Natural killer cell (primary cell): ENCODE measurements around the gene STRBP. TPM values are rescaled to one million over a fixed set of nuclear protein-coding genes. Genes with fewer than 3 reads are reported as not detected.

Experiments
- ATAC-seq, 3 donors: fragments of 150-1000 bp in 2 of 3; fragments of 200-7000 bp in 1 of 3; cut with Tn5 transposase; 1 replicate in 1 of 3; 2 replicates in 2 of 3; pipeline ENCODE4 v1.10.0; 2021; ENCODE audit warnings: mild to moderate bottlenecking in 2 of 3, moderate library complexity in 2 of 3
- DNase-seq, 2 donors: peaks; one replicate each; pipeline versions ENCODE4 v3.0.0 to v3.0.0-alpha.2; 2013 to 2021; ENCODE audit warnings: mixed read lengths in 1 of 2
- H3K27ac ChIP-seq: one replicate; pipeline ENCODE4 v1.5.1; 2013; ENCODE audit warnings: mild to moderate bottlenecking, low read length
- H3K27me3 ChIP-seq: one replicate; pipeline ENCODE4 v1.6.1; 2013; ENCODE audit warnings: low read length; ENCODE audit not compliant: control insufficient read depth, insufficient read depth
- H3K36me3 ChIP-seq: one replicate; pipeline ENCODE4 v1.6.1; 2013; ENCODE audit warnings: low read length; ENCODE audit not compliant: control insufficient read depth, insufficient read depth
- H3K4me1 ChIP-seq: one replicate; pipeline ENCODE4 v1.6.1; 2013; ENCODE audit warnings: low read length; ENCODE audit not compliant: control insufficient read depth, insufficient read depth
- H3K4me3 ChIP-seq: one replicate; pipeline ENCODE4 v1.5.1; 2013; ENCODE audit warnings: low read length
- H3K9me3 ChIP-seq: one replicate; pipeline ENCODE4 v1.6.1; 2013; ENCODE audit warnings: low read length; ENCODE audit not compliant: control insufficient read depth, insufficient read depth
- H3K27ac Mint-ChIP-seq, 2 donors: one replicate each; pipeline ENCODE4 v1.8.0; 2022; ENCODE audit warnings: mild to moderate bottlenecking in 2 of 2, mixed read lengths in 2 of 2, moderate library complexity in 1 of 2
- H3K27me3 Mint-ChIP-seq, 2 donors: one replicate each; pipeline ENCODE4 v1.8.0; 2022; ENCODE audit warnings: low read depth in 2 of 2, mixed read lengths in 2 of 2
- H3K36me3 Mint-ChIP-seq: one replicate; pipeline ENCODE4 v1.8.0; 2022; ENCODE audit warnings: mixed read lengths
- H3K4me1 Mint-ChIP-seq, 2 donors: one replicate each; pipeline ENCODE4 v1.8.0; 2022; ENCODE audit warnings: mixed read lengths in 2 of 2
- H3K4me3 Mint-ChIP-seq: one replicate; pipeline ENCODE4 v1.8.0; 2022; ENCODE audit warnings: mild to moderate bottlenecking, moderate library complexity, mixed read lengths
- H3K9me3 Mint-ChIP-seq, 2 donors: one replicate each; pipeline ENCODE4 v1.8.0; 2022; ENCODE audit warnings: mixed read lengths in 2 of 2
- CTCF ChIP-seq: fragments of 200-600 bp; IDR thresholded peaks from one replicate; pipeline ENCODE4 v1.8.0; 2022; ENCODE audit warnings: antibody characterized with exemption
- WGBS: methylation state at CpG from one replicate; pipeline ENCODE4 v1.1.7; 2013; ENCODE audit warnings: missing lambda C conversion rate; ENCODE audit not compliant: insufficient coverage; 5-methylcytosine and 5-hydroxymethylcytosine counted together
- intact Hi-C: fragments of 100-400 bp; cut with micrococcal nuclease; formaldehyde crosslinking; loops from one replicate; pipeline ENCODE4 v1.14.2; 2022
- total RNA-seq, 4 donors: library from RNA; stranded (reverse); fragments of 120-200 nt in 1 of 4; gene quantifications; one replicate each; pipeline versions ENCODE4 v1.2.3 to v1.2.4, GENCODE V29; 2013 to 2022

STRBP gene
- total RNA-seq, 3 donors from 2014 or later (not counting 1 experiment from before 2014, with no cell fraction given) = 6.0 to 8.3 (median 7.9) TPM

- H3K9me3 Mint-ChIP-seq = no peaks in the 10 kb centered on the region
- H3K4me1 Mint-ChIP-seq = peaks cover 0 to 12% of the 10 kb centered on the region in 2 donors
- 78% methylated on average over 4 of the region's 6 CpGs for WGBS
- Histone ChIP-seq H3K4me3 (no peak overlapping the region), H3K27me3 (no peaks in the 10 kb centered on the region), H3K27ac (no peak overlapping the region), H3K36me3 (no peaks in the 10 kb centered on the region), H3K9me3 (no peaks in the 10 kb centered on the region), H3K4me1 (peaks cover 5% of the 10 kb centered on the region)
- no peaks in the 10 kb centered on the region for H3K36me3 Mint-ChIP-seq
- TF ChIP-seq CTCF = no peak
- intact Hi-C loops = no loop called here
- no peaks in the 10 kb centered on the region for H3K27me3 Mint-ChIP-seq
- H3K4me3 Mint-ChIP-seq = no peak overlapping the region
- ATAC-seq (no peak), DNase-seq (no peak)
- H3K27ac Mint-ChIP-seq = no peak overlapping the region
Measured at GRCh38 chr9:123116036-123116435, 152.3 kb downstream of the STRBP start.

DNA sequence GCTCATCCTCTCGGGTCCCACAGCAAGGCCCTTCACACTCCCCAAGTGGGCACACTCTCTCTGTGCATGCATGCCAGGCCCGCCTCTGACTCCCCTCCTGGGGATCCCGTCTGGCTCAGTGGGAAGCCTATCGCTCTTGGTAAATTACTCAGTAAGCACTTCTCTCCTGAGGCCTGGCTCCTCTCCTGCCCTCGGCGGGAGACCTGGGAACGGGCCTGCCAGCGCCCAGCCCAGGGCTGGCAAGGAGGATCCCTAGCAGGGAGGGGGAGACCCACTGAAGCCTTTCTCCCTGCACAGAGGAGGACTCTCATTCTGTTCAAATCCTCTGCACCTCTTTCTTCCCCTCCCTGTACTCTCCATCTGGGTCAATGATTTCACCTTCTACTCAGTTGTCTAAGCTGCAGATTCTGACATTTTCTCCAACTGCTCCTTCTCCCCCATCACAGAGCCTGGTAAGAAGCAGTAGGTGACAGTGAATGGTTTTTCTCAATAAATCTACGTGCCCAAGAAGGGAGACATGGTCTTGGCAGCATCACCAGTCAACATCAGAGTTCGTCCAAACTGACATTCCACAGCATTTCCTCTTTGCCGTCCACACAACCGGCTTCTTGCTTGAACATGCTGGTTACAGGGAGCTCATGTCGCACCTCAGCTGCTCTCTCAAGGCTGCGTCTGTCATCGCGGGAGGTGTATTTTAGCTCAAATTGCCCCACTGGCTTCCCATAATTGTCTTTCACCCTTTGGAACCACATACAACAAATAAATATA, 153.1 kb downstream of the STRBP start:
- WGBS = 97% methylated on average over 16 of the region's 16 CpGs
- no peaks in the 10 kb centered on the region for H3K36me3 ChIP-seq

DNA sequence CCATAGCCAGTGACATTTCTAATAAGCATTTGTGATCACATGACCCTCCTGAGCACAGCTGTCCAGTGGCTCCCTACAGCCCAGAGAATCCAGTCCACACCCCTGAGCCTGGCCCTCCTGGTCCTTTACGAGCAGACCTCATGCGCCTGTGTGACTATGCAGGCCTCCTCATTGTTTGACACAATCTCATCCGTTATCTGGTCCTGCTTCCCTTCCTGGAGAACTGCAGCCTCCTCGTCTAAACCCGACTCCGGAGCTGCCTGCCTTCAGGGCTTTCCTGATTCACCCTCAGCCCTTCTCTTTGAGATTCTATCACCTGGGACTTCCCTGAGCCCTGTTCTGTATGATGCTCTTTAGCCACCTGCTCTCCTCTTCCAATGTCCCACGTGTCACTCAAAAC, 155.2 kb downstream of the STRBP start:
- TF ChIP-seq CTCF = no peak
- Histone ChIP-seq H3K27ac (no peak overlapping the region), H3K4me3 (no peak overlapping the region), H3K9me3 (no peaks in the 10 kb centered on the region), H3K36me3 (peaks cover 2% of the 10 kb centered on the region), H3K4me1 (peaks cover 5% of the 10 kb centered on the region), H3K27me3 (no peaks in the 10 kb centered on the region)
- Mint-ChIP-seq H3K27ac (no peak overlapping the region), H3K27me3 (no peaks in the 10 kb centered on the region), H3K4me3 (no peak overlapping the region), H3K36me3 (no peaks in the 10 kb centered on the region), H3K9me3 (no peaks in the 10 kb centered on the region), H3K4me1 (peaks cover 0 to 12% of the 10 kb centered on the region in 2 donors)
- DNase-seq (no peak), ATAC-seq (no peak)
- intact Hi-C loops = no loop called here
- WGBS = 95% methylated on average over 7 of the region's 7 CpGs

More for the DNA sequence above, 153.1 kb downstream of the STRBP start:
- ATAC-seq (no peak), DNase-seq (no peak)
- Mint-ChIP-seq H3K4me1 (peaks cover 0 to 12% of the 10 kb centered on the region in 2 donors), H3K27ac (no peak overlapping the region), H3K27me3 (no peaks in the 10 kb centered on the region), H3K4me3 (no peak overlapping the region), H3K9me3 (no peaks in the 10 kb centered on the region), H3K36me3 (no peaks in the 10 kb centered on the region)
- H3K27me3 ChIP-seq = no peaks in the 10 kb centered on the region
- H3K4me1 ChIP-seq = peaks cover 5% of the 10 kb centered on the region
- H3K9me3 ChIP-seq = no peaks in the 10 kb centered on the region
- H3K27ac ChIP-seq = no peak overlapping the region
- intact Hi-C loops = no loop called here
- TF ChIP-seq CTCF = no peak
- no peak overlapping the region for H3K4me3 ChIP-seq
